Tibial nerve (tissue), 4 donors: ENCODE results near the gene CATSPERZ. TPM values are rescaled to one million over a fixed set of nuclear protein-coding genes. Genes with fewer than 3 reads are reported as not detected.
"Not testable (repeated sequence)": the region's sequence is repeated elsewhere in the genome, so short reads cannot be mapped to it uniquely, and the experiment has no call there.

Source experiments
- DNase-seq, 2 donors: peaks; one replicate each; pipeline ENCODE4 v3.0.0-alpha.2; 2019; ENCODE audit warnings: low spot score in 2 of 2
- H3K27ac ChIP-seq, 4 donors: fragments of 200-600 bp; sonication (generic) in 3 of 4; one replicate each; pipeline ENCODE4 v1.5.1; 2017 to 2019; ENCODE audit warnings: mild to moderate bottlenecking in 1 of 4
- H3K27me3 ChIP-seq, 2 donors: fragments of 200-600 bp; sonication (generic) in 1 of 2; one replicate each; pipeline versions ENCODE4 v1.5.1 to v1.6.0; 2017 to 2019
- H3K36me3 ChIP-seq, 3 donors: fragments of 200-600 bp; sonication (generic); one replicate each; pipeline ENCODE4 v1.5.1; 2018 to 2019
- H3K4me1 ChIP-seq, 4 donors: fragments of 200-600 bp; sonication (generic) in 3 of 4; one replicate each; pipeline ENCODE4 v1.5.1; 2017 to 2019
- H3K4me3 ChIP-seq, 4 donors: fragments of 200-600 bp; sonication (generic) in 3 of 4; one replicate each; pipeline ENCODE4 v1.5.1; 2017 to 2019; ENCODE audit warnings: mild to moderate bottlenecking in 1 of 4, moderate library complexity in 1 of 4
- H3K9me3 ChIP-seq, 4 donors: fragments of 200-600 bp; sonication (generic) in 3 of 4; one replicate each; pipeline ENCODE4 v1.5.1; 2017 to 2019
- CTCF ChIP-seq, 5 experiments: fragments of 200-600 bp in 3 of 5; fragments of 450-650 bp in 2 of 5; sonication (generic) in 3 of 5; IDR thresholded peaks; one replicate each; pipeline ENCODE4 v1.5.1; 2016 to 2019; ENCODE audit warnings: antibody characterized with exemption in 5 of 5, mild to moderate bottlenecking in 3 of 5, moderate library complexity in 2 of 5
- EP300 ChIP-seq, 2 donors: sonication (generic); formaldehyde crosslinking; IDR thresholded peaks; one replicate each; pipeline ENCODE4 v1.6.1; 2017; ENCODE audit warnings: antibody characterized with exemption in 2 of 2, mild to moderate bottlenecking in 1 of 2
- POLR2A ChIP-seq, 2 donors: fragments of 450-650 bp; IDR thresholded peaks; one replicate each; pipeline ENCODE4 v1.6.1; 2017; ENCODE audit warnings: antibody characterized with exemption in 2 of 2, mild to moderate bottlenecking in 2 of 2, moderate library complexity in 2 of 2
- WGBS, 2 donors: methylation state at CpG; one replicate each; pipeline ENCODE4 v1.1.5; 2018; 5-methylcytosine and 5-hydroxymethylcytosine counted together
- total RNA-seq, 4 donors: library from RNA; depleted of rRNA; stranded (reverse); fragments of >200 nt; gene quantifications; one replicate each; pipeline ENCODE4 v1.1.0, GENCODE V29; 2016

Gene CATSPERZ
- total RNA-seq, 4 donors from 2014 or later: not detected

GRCh38 chr11:64314146-64314804, 14.1 kb downstream of the CATSPERZ start:
- TF ChIP-seq EP300 (IDR thresholded peaks at IDR 0.05) (no peak), CTCF (IDR thresholded peaks at IDR 0.05) (no peak), POLR2A (IDR thresholded peaks at IDR 0.05) (no peak)
- Histone ChIP-seq H3K27ac (peak overlapping the region in 3 of 4 donors; percentile 17 to 56 (median 50)), H3K4me3 (no peak overlapping the region), H3K27me3 (no peaks in the 10 kb centered on the region), H3K9me3 (no peaks in the 10 kb centered on the region), H3K4me1 (peaks cover 0 to 24% (median 9%) of the 10 kb centered on the region in 4 donors), H3K36me3 (peaks cover 0 to 32% (median 8%) of the 10 kb centered on the region in 3 donors)
- DNase-seq: no peak
- 78 to 82% methylated on average over 19 of the region's 19 CpGs for whole genome bisulfite sequencing, 2 donors

DNA sequence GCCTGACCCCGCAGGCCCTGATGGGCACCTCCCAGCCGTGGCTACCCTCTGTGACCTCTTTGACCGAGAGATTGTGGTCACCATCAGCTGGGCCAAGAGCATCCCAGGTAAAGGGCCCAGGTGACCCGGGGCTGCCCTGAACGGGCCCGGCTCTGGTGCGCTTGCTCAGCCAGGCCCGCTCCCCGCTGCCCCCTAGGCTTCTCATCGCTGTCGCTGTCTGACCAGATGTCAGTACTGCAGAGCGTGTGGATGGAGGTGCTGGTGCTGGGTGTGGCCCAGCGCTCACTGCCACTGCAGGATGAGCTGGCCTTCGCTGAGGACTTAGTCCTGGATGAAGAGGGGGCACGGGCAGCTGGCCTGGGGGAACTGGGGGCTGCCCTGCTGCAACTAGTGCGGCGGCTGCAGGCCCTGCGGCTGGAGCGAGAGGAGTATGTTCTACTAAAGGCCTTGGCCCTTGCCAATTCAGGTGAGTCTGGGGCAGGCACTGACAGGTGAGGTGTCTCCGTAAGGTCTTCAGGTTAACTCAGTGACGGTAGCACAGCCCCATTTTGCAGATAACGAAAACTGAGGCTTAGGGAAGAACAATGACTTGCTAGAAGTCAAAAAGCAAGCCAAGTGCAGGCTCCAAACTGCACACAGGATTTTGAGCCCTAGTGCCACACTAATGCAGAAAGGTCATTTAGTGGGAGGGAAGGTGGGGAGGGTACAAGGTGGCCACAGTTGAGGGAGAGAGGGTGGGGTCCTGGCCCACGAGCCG, 14.8 kb downstream of the CATSPERZ start:
- TF ChIP-seq POLR2A (IDR thresholded peaks at IDR 0.05) (no peak), CTCF (IDR thresholded peaks at IDR 0.05) (no peak), EP300 (IDR thresholded peaks at IDR 0.05) (no peak)
- Histone ChIP-seq H3K4me1 (peaks cover 0 to 29% (median 13%) of the 10 kb centered on the region in 4 donors), H3K36me3 (peaks cover 0 to 39% (median 8%) of the 10 kb centered on the region in 3 donors), H3K9me3 (no peaks in the 10 kb centered on the region), H3K4me3 (no peak overlapping the region), H3K27me3 (no peaks in the 10 kb centered on the region), H3K27ac (no peak overlapping the region)
- DNase-seq: no peak
- WGBS, 2 donors: 82 to 91% methylated on average over 12 to 20 of the region's 24 CpGs

DNA sequence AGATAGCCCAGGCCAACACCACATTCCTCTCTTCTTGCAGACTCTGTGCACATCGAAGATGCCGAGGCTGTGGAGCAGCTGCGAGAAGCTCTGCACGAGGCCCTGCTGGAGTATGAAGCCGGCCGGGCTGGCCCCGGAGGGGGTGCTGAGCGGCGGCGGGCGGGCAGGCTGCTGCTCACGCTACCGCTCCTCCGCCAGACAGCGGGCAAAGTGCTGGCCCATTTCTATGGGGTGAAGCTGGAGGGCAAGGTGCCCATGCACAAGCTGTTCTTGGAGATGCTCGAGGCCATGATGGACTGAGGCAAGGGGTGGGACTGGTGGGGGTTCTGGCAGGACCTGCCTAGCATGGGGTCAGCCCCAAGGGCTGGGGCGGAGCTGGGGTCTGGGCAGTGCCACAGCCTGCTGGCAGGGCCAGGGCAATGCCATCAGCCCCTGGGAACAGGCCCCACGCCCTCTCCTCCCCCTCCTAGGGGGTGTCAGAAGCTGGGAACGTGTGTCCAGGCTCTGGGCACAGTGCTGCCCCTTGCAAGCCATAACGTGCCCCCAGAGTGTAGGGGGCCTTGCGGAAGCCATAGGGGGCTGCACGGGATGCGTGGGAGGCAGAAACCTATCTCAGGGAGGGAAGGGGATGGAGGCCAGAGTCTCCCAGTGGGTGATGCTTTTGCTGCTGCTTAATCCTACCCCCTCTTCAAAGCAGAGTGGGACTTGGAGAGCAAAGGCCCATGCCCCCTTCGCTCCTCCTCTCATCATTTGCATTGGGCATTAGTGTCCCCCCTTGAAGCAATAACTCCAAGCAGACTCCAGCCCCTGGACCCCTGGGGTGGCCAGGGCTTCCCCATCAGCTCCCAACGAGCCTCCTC, 15.7 kb downstream of the CATSPERZ start:
- H3K9me3 ChIP-seq, DNase-seq, H3K27me3 ChIP-seq: not testable (repeated sequence)
- Histone ChIP-seq H3K4me3 (peak overlapping the region in 1 of 4 donors; percentile 96), H3K4me1 (peaks cover 0 to 29% (median 13%) of the 10 kb centered on the region in 4 donors), H3K36me3 (peaks cover 0 to 48% (median 13%) of the 10 kb centered on the region in 3 donors), H3K27ac (peak overlapping the region in 2 of 4 donors; percentile 96 to 98)
- 69 to 77% methylated on average over 16 to 23 of the region's 25 CpGs for WGBS, 2 donors

DNA sequence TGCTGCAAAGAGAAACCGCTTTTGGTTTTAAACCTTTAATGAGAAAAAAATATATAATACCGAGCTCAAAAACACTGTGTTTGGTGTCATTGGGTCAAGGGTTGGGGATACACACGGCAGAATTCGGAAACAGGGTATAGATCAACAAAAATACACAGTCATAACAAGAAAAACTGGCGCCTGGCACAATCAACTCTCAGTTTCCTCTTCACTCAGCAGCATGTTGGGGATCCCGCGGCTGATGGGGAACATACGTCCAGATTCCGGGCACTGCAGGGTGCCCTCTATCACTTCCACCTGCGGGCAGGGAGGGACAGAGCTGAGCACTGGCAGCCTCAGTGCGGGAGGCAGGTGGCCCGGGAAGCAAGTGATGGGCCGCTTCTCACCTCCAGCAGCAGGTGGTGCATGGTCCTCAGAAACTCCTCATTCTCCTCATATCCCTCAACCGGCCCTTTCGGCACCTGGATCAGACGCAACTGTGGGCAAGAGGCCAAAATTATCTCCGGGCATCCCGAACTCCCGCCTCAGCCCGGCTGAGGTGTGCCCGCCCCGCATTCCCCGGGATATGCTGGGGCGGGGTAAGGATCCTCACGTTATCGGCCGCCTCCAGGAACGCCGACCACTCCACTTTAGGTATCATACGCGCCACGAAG, 16.6 kb downstream of the CATSPERZ start:
- Histone ChIP-seq H3K4me3 (peak overlapping the region; percentile 51 to 96 (median 84)), H3K27ac (peak overlapping the region; percentile 96 to 99 (median 98)), H3K36me3 (peaks cover 0 to 57% (median 19%) of the 10 kb centered on the region in 3 donors), H3K27me3 (no peaks in the 10 kb centered on the region), H3K9me3 (no peaks in the 10 kb centered on the region), H3K4me1 (peaks cover 0 to 29% (median 13%) of the 10 kb centered on the region in 4 donors)
- WGBS, 2 donors: 12 to 17% methylated on average over 14 to 16 of the region's 32 CpGs
- no peak for DNase-seq
- TF ChIP-seq EP300 (IDR thresholded peaks at IDR 0.05): no peak
- peak in 1 of 5 experiments; percentile 7 for TF ChIP-seq CTCF (IDR thresholded peaks at IDR 0.05)
